ENCODE data around the gene B4GALNT3. TPM values are rescaled to one million over a fixed set of nuclear protein-coding genes. Genes with fewer than 3 reads are reported as not detected.

The B4GALNT3 gene
- total RNA-seq, 2 donors from 2014 or later, result 131 to 143 TPM

DNA sequence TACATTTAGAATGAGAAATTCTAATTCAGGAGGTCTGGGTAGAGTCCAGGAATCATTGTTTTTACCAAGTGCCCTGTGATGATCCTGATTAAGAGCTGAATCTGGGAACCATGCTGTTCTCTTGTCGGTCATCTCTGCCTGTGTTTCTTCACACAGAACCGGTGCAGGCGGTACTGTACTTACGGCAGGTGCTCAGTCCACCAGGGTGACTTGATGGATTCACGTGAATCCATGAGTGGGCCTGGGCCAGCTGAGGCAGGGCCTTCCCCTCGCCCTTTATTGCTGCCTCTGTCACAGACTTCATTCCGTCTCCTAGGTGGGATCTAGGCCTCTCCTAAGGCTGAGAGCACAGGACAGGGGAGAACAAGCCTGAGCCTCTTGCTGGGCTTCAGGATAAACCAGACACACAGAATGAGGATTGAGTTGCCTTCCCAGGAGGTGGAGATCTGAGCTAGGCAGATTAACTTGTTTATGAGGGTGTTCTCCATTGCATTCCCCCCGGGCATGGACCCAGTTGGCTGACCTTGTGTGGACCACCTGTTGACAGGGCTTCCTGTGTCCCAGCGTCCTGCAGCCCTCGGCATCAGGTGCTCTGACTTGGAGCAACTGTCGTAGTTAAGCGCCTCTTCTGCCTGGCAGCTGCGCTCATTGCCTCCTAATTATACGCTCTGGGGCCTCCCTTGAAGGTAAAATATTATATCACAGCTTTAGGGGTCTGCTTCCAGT lies 42.1 kb downstream of the B4GALNT3 start:
- intact Hi-C loops (cut with DNase I, micrococcal nuclease), result loop anchor here in 1 of 2 donors (10.0 kb wide), 1 partner anchor 47 kb away; the partner anchor contains the start of gene B4GALNT3
- DNase-seq, result no peak
- no peak for ATAC-seq

DNA sequence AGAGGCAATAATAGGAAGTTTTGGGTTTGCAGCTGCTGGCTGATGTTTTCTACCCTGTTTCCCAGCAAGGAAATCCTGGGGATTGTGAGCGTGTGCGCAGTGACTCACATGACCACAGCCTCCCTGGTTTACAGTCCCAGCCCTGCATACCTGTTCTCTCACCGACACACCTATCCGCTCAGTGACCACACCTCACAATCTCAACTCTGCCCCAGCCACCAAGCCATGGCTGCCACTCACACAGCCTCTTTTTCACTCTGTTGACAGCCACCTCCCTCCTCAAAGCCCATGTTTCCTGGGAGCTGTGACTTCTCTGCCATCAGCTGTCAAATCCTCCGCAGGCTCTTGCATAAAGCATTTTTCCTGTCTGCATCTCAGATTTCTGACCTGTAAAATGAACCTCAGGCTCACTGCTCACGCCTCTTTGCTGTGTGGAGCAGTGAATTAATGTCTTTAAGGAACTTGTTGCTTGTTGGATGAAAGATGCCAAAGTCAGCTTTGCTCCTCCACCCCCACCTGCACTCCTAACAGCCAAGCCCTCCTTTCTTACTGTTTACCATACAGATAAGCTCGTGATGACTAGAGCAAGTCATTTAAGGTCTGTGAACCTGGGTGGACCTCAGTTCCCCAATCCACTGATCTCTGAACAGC lies 43.5 kb downstream of the B4GALNT3 start:
- ATAC-seq (peak; percentile 91), DNase-seq (peak; percentile 75 to 91)
- intact Hi-C loops (cut with DNase I, micrococcal nuclease), result loop anchor here in 1 of 2 donors (10.0 kb wide), 1 partner anchor 48 kb away; the partner anchor contains the start of gene B4GALNT3

DNA sequence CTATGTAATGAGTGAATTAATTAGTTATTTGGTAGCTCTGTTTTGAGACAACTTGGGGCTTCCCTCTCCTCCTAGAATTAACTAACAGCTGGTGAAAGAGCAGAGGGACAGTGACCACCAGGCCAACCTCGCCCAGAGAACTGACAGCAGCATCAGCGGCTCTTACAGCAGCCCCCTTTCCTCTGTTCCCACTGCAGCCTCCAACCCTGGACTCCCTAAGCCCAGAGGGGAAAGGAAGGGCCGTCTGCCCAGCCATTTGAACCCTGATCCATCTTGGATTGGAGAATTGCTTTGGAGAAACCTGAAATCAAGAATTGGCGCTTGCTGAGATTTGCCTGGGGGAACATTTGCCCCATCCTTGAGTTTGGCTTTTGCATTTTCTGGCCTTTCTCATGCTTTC lies 45.5 kb downstream of the B4GALNT3 start:
- intact Hi-C loops (cut with DNase I, micrococcal nuclease), result loop anchor here in 1 of 2 donors (10.0 kb wide), 1 partner anchor 50 kb away; the partner anchor contains the start of gene B4GALNT3
- DNase-seq (no peak), ATAC-seq (no peak)

- ATAC-seq (peak; percentile 9), DNase-seq (peak; percentile 43 to 46)
- intact Hi-C loops (cut with DNase I, micrococcal nuclease), result loop anchor here in 1 of 2 donors (10.0 kb wide), 1 partner anchor 53 kb away; the partner anchor contains the start of gene B4GALNT3
Observed at GRCh38 chr12:507391-507796, 47.7 kb downstream of the B4GALNT3 start.

- DNase-seq (no peak), ATAC-seq (no peak)
- intact Hi-C loops (cut with DNase I, micrococcal nuclease), result loop anchor here in 1 of 2 donors (10.0 kb wide), 1 partner anchor 53 kb away; the partner anchor contains the start of gene B4GALNT3
Observed at GRCh38 chr12:508145-508544, 48.4 kb downstream of the B4GALNT3 start.

DNA sequence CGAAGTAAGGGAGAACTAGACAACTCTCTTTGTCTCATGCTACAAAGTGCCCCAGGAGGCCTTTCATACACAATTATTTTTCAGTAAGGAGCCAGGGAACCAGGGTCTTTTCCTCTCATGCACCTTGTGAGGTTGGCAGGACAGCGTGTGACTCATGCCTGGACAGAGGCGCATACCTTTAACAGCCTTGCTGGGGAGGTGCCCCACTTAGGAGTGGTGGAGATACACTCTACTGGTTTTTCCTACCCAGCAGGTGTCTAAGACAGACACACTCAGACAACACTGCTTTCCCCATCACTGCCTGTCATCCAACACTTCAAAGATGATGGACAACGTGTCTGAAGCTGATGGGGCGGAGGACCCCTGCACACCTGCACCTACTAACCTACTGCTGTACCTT lies 49.1 kb downstream of the B4GALNT3 start:
- intact Hi-C loops (cut with DNase I, micrococcal nuclease), result loop anchor here in 1 of 2 donors (10.0 kb wide), 1 partner anchor 54 kb away; the partner anchor contains the start of gene B4GALNT3
- DNase-seq (peak; percentile 62 to 83), ATAC-seq (peak; percentile 71)

GRCh38 chr12:509500-509899 lies 49.8 kb downstream of the B4GALNT3 start:
- DNase-seq (peak in 1 of 2 donors; percentile 40), ATAC-seq (peak; percentile 47)
- intact Hi-C loops (cut with DNase I, micrococcal nuclease), result loop anchor here in 1 of 2 donors (10.0 kb wide), 1 partner anchor 55 kb away; the partner anchor contains the start of gene B4GALNT3

DNA sequence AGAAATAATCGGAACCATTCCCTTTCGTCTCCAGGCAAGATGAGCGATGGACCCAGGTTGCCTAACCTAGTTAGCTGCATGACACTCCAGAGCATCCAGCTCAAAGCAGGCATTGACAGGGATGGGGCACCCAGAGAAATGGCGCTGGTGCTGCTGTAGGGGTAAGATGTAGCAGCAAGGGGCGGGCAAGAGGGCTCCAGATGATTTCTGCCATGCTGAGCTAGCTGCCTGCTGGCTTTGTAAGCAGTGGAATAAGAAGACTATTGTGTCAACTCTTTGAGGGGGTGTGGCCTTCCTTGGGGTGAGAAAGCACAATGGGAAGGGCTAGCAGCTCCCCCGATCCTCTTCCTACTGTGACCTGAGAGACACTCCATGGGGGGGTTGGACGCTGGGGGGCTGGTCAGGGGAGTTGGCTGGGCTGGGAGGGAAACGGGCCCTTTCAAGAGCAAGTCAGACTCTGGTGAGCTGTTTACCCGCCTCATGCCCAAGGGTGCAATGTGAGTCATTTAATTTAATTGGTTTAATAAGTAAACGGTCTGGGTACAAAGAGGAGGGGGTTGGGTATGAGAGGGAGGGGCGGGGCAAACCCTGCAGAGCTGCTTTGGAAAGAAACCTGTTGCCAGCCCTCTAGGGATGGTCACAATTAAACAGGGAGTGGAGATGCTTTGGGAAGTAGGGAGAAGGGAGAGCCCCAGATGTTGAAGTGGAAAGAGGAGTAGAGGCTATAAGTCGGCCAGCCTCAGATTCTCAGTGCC lies 50.5 kb downstream of the B4GALNT3 start:
- intact Hi-C loops (cut with DNase I, micrococcal nuclease), result no loop called here
- DNase-seq (peak; percentile 78 to 87), ATAC-seq (peak; percentile 79)

DNA sequence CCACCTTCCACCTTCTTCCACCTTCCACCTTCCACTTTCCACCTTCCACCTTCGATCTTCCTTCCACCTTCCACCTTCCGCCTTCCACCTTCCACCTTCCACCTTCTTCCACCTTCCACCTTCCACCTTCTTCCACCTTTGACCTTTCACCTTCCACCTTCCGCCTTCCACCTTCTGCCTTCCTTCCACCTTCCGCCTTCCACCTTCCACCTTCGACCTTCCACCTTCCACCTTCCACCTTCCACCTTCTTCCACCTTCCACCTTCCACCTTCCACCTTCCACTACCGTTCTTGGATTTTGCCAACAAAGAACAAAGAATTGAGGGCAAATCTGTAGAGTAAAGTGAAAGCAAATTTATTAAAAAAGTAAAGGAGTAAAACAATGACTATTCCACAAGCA lies 53.2 kb downstream of the B4GALNT3 start:
- no peak for ATAC-seq
- intact Hi-C loops (cut with DNase I, micrococcal nuclease), result no loop called here
- DNase-seq, result no peak

DNA sequence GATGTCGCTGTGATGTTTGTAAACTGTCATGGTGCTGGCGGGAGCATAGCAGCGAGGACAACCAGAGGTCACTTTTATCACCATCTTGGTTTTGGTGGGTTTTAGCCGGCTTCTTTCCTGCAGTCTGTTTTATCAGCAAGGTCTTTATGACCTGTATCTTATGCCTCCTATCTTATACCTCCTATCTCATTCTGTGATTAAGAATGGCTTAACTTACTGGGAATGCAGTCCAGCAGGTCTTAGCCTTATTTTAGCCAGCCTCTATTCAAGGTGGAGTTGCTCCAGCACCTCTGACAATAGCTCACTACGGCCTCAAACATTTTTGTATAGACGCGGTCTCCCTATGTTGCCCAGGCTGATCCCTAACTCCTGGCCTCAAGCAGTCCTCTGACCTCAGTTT lies 53.7 kb downstream of the B4GALNT3 start:
- ATAC-seq (no peak), DNase-seq (no peak)
- intact Hi-C loops (cut with DNase I, micrococcal nuclease), result no loop called here

DNA sequence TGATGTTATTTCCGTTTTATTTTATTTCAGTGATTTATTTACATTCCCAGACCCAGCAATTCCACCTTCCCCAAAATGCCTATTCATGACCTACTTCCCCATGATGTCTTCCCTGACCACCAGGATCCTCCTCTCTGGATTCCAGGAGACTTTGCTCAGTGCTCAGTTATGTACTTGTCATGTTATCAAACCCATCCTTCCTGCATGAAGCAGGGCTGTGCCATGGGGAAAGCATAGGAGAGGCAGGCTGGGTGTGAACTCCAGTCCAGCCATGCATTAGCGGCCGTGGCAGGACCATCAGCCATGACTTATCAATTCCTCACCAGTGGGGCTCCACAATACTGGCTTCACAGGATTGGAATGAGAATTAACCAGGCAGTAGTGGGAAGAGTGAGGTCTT lies 57.8 kb downstream of the B4GALNT3 start:
- intact Hi-C loops (cut with DNase I, micrococcal nuclease), result no loop called here
- ATAC-seq (peak; percentile 51), DNase-seq (no peak)

GRCh38 chr12:520119-520518 lies 60.4 kb downstream of the B4GALNT3 start:
- no peak for DNase-seq
- intact Hi-C loops (cut with DNase I, micrococcal nuclease), result no loop called here
- ATAC-seq, result no peak

DNA sequence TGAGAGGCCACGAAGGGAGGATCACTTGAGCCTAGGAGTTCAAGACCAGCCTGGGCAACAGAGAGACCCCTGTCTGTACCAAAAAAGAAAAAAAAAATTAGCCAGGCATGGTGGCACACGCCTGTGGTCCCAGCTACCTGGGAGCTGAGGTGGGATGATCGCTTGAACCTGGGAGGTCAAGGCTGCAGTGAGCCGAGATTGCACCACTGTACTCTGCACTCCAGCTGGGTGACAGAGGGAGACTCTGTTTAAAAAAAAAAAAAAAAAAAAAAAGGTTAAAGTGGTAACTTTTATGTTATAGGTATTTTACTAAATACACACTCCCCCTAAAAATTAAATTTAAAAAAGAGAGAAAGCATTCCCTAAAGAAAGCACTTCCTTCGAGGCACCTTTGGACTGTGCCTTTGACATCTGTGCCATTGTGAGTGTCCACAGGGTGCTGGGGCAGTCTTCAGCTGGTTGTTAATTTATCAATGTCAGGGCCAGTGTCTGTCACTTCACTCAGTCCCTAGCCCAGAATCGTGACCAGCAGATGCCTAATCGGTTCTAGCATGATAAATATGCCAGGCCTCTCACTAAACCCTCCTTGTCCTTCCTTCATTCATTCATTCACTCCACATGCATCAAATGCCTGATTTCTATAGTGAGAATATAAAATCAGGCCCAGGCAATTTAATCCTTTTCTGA lies 63.1 kb downstream of the B4GALNT3 start:
- intact Hi-C loops (cut with DNase I, micrococcal nuclease), result no loop called here
- no peak for DNase-seq
- no peak for ATAC-seq

DNA sequence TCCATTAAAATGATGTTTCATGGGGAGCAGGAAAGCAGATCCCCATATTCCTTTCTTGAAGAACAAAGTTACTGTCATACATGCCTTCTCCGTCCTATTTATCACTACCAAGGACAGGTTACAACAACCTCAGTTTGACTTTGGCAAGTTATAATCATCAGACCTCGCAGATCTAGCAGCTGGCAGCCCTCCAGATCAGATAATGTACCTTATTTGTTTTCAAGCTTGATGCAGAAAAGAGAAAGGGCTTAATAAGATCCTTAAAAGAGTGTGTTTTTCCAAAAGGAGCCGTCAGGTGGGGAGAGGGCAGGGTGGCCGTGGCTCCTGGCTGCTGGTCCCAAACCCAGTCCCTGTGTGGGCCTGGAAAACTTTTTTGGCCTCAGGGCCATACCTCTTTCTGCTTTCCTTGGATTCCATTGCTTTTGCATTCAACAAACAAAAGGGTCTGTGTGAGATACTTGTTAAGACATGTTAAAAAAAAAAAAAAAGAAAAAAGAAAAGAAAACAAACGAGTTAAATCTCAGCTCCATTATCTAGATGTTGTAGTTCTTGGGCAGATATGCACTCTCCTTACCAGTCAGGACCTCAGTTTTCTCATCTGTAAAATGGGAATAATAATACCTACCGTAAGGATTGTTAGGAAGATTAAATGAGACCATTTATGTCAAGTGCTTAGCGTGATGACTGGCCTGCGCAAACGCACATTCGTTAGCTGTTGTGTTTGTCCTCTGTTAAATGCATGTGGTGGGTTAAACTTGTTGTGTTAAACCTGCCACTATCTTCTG lies 64.6 kb downstream of the B4GALNT3 start:
- intact Hi-C loops (cut with DNase I, micrococcal nuclease), result no loop called here
- ATAC-seq, result peak; percentile 48
- DNase-seq, result no peak

DNA sequence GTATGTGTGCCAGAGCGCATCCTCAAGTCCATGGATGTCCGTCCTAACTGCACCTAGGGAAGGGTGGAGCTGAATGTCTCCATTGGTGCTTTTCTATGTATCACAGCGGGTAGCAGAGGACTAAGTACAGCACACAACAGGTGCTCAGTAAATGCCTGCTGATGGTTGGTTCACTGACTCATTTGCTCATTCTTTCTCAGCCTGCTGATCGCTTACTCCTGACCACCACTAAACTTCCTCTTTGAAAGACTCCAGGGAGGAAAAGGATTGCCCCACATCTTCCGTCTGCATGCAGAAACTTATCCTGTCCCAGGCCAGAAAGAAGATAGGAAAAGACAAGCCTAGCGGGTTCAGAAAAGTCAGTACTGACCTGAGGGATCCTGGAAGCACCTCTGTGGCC lies 66.3 kb downstream of the B4GALNT3 start:
- no peak for DNase-seq
- intact Hi-C loops (cut with DNase I, micrococcal nuclease), result no loop called here

DNA sequence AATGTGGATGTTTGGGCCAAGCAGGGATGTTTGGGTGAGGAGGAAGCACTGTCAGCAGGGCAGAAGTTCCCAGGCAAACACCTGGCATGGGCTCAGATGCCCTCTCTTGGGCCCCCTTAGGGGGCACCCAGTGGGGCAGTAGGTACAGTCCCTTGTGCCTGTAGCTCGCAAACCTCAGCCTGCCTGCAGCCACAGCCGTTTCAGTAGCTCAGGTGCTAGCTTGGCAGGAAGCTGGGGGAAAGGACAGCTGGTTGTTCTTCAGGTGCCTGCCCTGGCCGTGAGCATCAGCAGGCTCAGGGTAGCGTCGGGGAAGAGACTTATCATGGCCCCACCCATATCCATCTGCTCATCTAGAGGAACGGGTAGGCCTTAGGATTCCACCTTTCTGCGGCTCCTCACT lies 67.5 kb downstream of the B4GALNT3 start:
- no peak for DNase-seq
- intact Hi-C loops (cut with DNase I, micrococcal nuclease), result no loop called here
- peak; percentile 27 for ATAC-seq

More for the DNA sequence above, 66.3 kb downstream of the B4GALNT3 start:
- no peak for ATAC-seq

DNA sequence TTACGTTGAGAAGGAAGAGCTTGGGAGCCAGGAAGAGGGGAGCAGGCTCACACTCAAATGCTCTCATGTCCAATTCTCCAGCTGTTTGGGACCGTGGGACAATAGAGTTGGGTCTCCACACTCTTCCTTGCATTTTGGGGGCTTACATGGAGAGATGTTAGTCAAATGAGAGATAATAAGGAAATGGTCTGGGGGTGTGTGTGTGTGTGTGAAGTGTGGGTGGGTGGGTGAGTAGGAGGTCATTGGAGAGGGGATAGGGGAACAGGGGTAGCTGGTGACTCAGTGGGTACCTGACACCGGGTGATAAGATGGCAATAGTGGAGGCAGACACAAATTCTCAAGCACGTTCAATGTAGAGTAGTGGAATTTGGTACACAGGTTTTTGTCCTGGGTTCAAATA lies 68.0 kb downstream of the B4GALNT3 start:
- intact Hi-C loops (cut with DNase I, micrococcal nuclease), result no loop called here
- no peak for ATAC-seq

DNA sequence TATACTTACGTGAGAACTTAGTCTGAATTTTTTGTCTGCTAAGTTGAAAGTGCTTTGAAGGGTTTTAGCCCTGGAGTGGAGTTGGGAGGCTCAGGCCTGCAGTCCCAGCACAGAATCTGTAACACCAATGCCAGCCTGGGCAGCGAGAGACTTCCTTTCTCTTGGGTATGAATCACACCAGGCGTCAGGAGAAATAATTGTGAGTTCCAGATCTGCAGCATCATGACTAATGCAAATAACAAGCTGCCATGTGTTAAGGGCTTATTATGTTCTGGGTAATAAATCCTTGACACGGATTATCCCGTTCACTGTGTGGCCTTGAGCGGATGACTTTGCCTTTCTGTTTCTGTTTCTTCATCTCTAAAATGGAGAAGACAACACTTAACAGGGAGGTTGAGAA lies 70.6 kb downstream of the B4GALNT3 start:
- ATAC-seq, result peak; percentile 76
- no peak for DNase-seq
- intact Hi-C loops (cut with DNase I, micrococcal nuclease), result no loop called here

More for the DNA sequence above, 68.0 kb downstream of the B4GALNT3 start:
- no peak for DNase-seq

Measured in left colon (tissue), 2 donors.